Ishikawa (cell line): ENCODE data around the gene TFB2M.

Experiments
- CEBPB ChIP-seq: IDR thresholded peaks from 2 replicates; pipeline ENCODE4 v1.6.1; 2012
- CREB1 ChIP-seq: IDR thresholded peaks from 2 replicates; pipeline ENCODE4 v1.6.1; 2012; ENCODE audit warnings: low read depth
- EGR1 ChIP-seq: IDR thresholded peaks from 2 replicates; pipeline ENCODE4 v1.6.1; 2012
- EP300 ChIP-seq: IDR thresholded peaks from 2 replicates; pipeline ENCODE4 v1.6.1; 2012; ENCODE audit warnings: borderline replicate concordance
- FOXM1 ChIP-seq: IDR thresholded peaks from 2 replicates; pipeline ENCODE4 v1.6.1; 2012; ENCODE audit warnings: low read depth, borderline replicate concordance
- NFIC ChIP-seq: IDR thresholded peaks from 2 replicates; pipeline ENCODE4 v1.6.1; 2012
- RAD21 ChIP-seq: IDR thresholded peaks from 2 replicates; pipeline ENCODE4 v1.6.1; 2012; ENCODE audit warnings: low read depth
- TAF1 ChIP-seq: IDR thresholded peaks from 2 replicates; pipeline ENCODE4 v1.6.1; 2012; ENCODE audit warnings: low read depth, mild to moderate bottlenecking
- TCF12 ChIP-seq: IDR thresholded peaks from 2 replicates; pipeline ENCODE4 v1.6.1; 2012; ENCODE audit warnings: low read depth
- TEAD4 ChIP-seq: IDR thresholded peaks from 2 replicates; pipeline ENCODE4 v1.6.1; 2012
- YY1 ChIP-seq: IDR thresholded peaks from 2 replicates; pipeline ENCODE4 v1.6.1; 2012; ENCODE audit warnings: low read depth
- ZBTB7A ChIP-seq: IDR thresholded peaks from 2 replicates; pipeline ENCODE4 v1.6.1; 2012; ENCODE audit warnings: low read depth
- TF ChIP-seq, protein P1 (sequence below): IDR thresholded peaks from 2 replicates; pipeline ENCODE4 v1.6.1; 2012
- TF ChIP-seq, protein P2 (sequence below): IDR thresholded peaks from 2 replicates; pipeline ENCODE4 v1.6.1; 2012
- TF ChIP-seq, protein P3 (sequence below): IDR thresholded peaks from 2 replicates; pipeline ENCODE4 v1.6.1; 2012; ENCODE audit warnings: low read depth, mild to moderate bottlenecking

Gene TFB2M

DNA sequence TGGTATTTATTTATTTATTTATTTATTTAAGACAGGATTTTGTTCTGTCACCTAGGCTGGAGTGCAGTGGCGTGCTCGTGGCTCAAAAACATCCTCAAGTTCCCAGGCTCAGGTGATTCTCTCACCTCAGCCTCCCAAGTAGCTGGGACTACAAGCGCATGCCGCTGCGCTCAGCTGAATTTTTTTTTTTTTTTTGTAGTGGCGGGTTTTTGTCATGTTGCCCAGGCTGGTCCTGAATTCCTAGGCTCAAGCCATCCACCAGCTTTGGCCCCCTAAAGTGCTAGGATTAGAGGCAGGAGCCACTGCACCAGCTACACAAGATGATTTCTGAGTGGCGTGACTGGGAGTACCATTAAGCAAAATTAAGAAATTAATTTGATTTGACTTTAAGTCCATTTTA is 31.9 kb upstream of the TFB2M start:
- TF ChIP-seq YY1 (no peak), ZBTB7A (no peak), TAF1 (no peak), EP300 (no peak), FOXM1 (no peak), TCF12 (no peak), TEAD4 (no peak)
- TF ChIP-seq, protein P1, sequence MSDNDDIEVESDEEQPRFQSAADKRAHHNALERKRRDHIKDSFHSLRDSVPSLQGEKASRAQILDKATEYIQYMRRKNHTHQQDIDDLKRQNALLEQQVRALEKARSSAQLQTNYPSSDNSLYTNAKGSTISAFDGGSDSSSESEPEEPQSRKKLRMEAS, result no peak
- TF ChIP-seq, protein P2, sequence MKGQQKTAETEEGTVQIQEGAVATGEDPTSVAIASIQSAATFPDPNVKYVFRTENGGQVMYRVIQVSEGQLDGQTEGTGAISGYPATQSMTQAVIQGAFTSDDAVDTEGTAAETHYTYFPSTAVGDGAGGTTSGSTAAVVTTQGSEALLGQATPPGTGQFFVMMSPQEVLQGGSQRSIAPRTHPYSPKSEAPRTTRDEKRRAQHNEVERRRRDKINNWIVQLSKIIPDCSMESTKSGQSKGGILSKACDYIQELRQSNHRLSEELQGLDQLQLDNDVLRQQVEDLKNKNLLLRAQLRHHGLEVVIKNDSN, result no peak
- TF ChIP-seq, protein P3, sequence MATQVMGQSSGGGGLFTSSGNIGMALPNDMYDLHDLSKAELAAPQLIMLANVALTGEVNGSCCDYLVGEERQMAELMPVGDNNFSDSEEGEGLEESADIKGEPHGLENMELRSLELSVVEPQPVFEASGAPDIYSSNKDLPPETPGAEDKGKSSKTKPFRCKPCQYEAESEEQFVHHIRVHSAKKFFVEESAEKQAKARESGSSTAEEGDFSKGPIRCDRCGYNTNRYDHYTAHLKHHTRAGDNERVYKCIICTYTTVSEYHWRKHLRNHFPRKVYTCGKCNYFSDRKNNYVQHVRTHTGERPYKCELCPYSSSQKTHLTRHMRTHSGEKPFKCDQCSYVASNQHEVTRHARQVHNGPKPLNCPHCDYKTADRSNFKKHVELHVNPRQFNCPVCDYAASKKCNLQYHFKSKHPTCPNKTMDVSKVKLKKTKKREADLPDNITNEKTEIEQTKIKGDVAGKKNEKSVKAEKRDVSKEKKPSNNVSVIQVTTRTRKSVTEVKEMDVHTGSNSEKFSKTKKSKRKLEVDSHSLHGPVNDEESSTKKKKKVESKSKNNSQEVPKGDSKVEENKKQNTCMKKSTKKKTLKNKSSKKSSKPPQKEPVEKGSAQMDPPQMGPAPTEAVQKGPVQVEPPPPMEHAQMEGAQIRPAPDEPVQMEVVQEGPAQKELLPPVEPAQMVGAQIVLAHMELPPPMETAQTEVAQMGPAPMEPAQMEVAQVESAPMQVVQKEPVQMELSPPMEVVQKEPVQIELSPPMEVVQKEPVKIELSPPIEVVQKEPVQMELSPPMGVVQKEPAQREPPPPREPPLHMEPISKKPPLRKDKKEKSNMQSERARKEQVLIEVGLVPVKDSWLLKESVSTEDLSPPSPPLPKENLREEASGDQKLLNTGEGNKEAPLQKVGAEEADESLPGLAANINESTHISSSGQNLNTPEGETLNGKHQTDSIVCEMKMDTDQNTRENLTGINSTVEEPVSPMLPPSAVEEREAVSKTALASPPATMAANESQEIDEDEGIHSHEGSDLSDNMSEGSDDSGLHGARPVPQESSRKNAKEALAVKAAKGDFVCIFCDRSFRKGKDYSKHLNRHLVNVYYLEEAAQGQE, result no peak

DNA sequence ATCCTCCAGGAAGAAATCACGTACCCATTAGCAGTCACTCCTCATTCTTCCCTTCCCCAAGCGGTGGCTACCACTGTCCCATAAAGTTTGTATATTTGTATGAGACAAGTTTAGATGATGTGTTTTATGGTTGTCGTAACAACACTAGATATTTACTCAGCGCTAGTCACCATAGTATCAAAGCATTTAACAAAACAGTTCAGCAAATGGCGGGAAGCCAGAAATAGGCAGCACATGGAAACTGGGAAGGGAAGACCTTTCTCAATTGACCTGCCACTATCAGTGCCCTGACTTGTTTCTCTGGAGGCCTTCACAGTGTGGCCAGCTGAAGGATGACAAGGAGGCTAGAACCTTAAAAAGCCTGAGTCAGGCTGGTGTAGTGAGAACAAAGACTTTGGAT is 31.3 kb upstream of the TFB2M start:
- TF ChIP-seq TAF1 (no peak), FOXM1 (no peak), ZBTB7A (no peak), CEBPB (no peak), NFIC (no peak), YY1 (no peak), RAD21 (no peak), EGR1 (no peak), TEAD4 (no peak), CREB1 (no peak), EP300 (no peak), TCF12 (no peak)
- TF ChIP-seq, protein P1, result no peak
- TF ChIP-seq, protein P2, result no peak
- TF ChIP-seq, protein P3, result no peak

DNA sequence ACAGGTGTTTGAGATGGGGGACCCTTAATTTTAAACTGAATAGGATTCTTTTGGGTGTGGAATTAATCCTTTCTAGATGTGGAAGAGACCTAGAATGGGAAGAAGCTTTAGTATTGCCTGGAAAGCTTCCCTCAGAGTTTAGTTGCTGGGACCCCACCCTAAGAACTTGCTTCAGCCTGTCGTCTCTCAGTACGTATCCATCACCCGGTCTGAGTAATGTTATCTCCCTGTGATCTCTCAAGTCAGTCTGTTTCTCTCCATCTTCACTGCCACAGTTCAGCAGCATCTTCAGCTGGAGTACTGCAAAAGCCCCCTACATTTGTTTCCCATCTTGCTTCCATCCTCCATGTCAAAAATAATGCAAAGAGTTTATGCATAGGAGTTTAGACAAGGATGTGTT is 29.1 kb upstream of the TFB2M start:
- TF ChIP-seq, protein P3, result no peak

DNA sequence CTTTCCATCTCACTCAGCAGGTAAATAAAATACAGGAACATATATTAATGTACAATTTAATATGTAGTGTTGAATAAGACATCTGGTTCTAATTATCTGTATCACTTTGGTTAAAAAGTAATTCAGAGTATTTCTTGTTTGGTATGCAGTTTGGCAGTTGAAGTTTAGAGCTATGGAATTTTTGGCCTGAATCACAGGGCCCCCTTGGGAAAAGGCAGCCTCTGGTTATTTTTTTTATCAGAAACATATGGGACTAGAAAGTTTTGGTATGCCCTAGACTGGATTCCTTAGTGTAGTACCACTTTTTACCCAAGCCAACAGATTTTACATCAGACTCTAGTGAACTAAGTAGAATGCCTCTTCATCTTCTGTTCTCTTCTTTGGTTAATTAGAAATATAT is 26.6 kb upstream of the TFB2M start:
- TF ChIP-seq EP300 (no peak), CREB1 (no peak), NFIC (no peak), TAF1 (no peak), ZBTB7A (no peak), YY1 (no peak), TEAD4 (no peak), RAD21 (no peak)
- TF ChIP-seq, protein P2, result no peak

DNA sequence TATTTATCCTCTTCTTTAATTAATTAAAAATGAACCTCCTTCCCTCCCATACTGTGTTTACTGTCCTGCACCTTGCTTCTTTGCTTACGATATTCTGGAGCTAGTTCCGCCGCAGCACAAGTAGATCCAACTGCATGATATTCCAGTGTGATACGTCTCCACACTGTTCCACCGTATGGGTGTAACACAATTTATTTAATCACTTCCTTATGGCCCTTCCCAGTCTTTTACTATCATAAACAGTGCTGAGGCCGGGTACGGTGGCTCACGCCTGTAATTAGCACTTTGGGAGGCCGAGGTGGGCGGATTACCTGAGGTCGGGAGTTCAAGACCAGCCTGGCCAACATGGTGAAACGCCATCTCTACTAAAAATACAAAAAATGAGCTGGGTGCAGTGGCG is 25.9 kb upstream of the TFB2M start:
- TF ChIP-seq EGR1, result no peak
- TF ChIP-seq TCF12, result no peak
- no peak for TF ChIP-seq FOXM1
- no peak for TF ChIP-seq ZBTB7A
